ENCODE results near the gene PHOSPHO1.

PHOSPHO1 gene

GRCh38 chr17:49195751-49196150 lies 34.8 kb downstream of the PHOSPHO1 start:
- TF ChIP-seq CTCF (IDR thresholded peaks at IDR 0.05): no peak
- Histone ChIP-seq H3K4me3 (no peak overlapping the region), H3K36me3 (no peaks in the 10 kb centered on the region), H3K27me3 (no peaks in the 10 kb centered on the region), H3K27ac (no peak overlapping the region), H3K4me1 (peaks cover 0 to 15% (median 7%) of the 10 kb centered on the region in 4 donors), H3K9me3 (no peaks in the 10 kb centered on the region)
- DNase-seq: no peak
- intact Hi-C loops (cut with DNase I; ENCODE audit: low total_unique reads): no loop called here

GRCh38 chr17:49194297-49194607 lies 36.3 kb downstream of the PHOSPHO1 start:
- H3K36me3 ChIP-seq: no peaks in the 10 kb centered on the region
- peak overlapping the region; percentile 96 to 98 for H3K27ac ChIP-seq
- H3K9me3 ChIP-seq: no peaks in the 10 kb centered on the region
- no peak for TF ChIP-seq CTCF (IDR thresholded peaks at IDR 0.05)
- H3K27me3 ChIP-seq: no peaks in the 10 kb centered on the region
- intact Hi-C loops (cut with DNase I; ENCODE audit: low total_unique reads): no loop called here
- DNase-seq: no peak
- H3K4me1 ChIP-seq: peaks cover 0 to 15% (median 7%) of the 10 kb centered on the region in 4 donors
- H3K4me3 ChIP-seq: no peak overlapping the region

GRCh38 chr17:49193513-49194296 lies 36.9 kb downstream of the PHOSPHO1 start:
- intact Hi-C loops (cut with DNase I; ENCODE audit: low total_unique reads): no loop called here
- TF ChIP-seq CTCF (IDR thresholded peaks at IDR 0.05): no peak
- H3K27me3 ChIP-seq: no peaks in the 10 kb centered on the region
- H3K9me3 ChIP-seq: no peaks in the 10 kb centered on the region
- peak; percentile 62 to 77 for DNase-seq
- H3K27ac ChIP-seq: peak overlapping the region; percentile 96 to 98
- H3K4me1 ChIP-seq: peaks cover 0 to 15% (median 7%) of the 10 kb centered on the region in 4 donors
- H3K36me3 ChIP-seq: no peaks in the 10 kb centered on the region
- H3K4me3 ChIP-seq: peak overlapping the region; percentile 74 to 99

GRCh38 chr17:49191917-49192741 lies 38.5 kb downstream of the PHOSPHO1 start:
- peak overlapping the region; percentile 74 to 99 for H3K4me3 ChIP-seq
- intact Hi-C loops (cut with DNase I; ENCODE audit: low total_unique reads): no loop called here
- H3K27ac ChIP-seq: peak overlapping the region; percentile 96 to 98
- no peaks in the 10 kb centered on the region for H3K9me3 ChIP-seq
- peak in 1 of 2 experiments; percentile 20 for TF ChIP-seq CTCF (IDR thresholded peaks at IDR 0.05)
- H3K4me1 ChIP-seq: peaks cover 0 to 15% (median 7%) of the 10 kb centered on the region in 4 donors
- DNase-seq: peak; percentile 95 to 97
- H3K27me3 ChIP-seq: no peaks in the 10 kb centered on the region
- no peaks in the 10 kb centered on the region for H3K36me3 ChIP-seq

GRCh38 chr17:49191409-49191916 lies 39.1 kb downstream of the PHOSPHO1 start:
- intact Hi-C loops (cut with DNase I; ENCODE audit: low total_unique reads): no loop called here
- H3K36me3 ChIP-seq: no peaks in the 10 kb centered on the region

More at GRCh38 chr17:49191409-49191916, 39.1 kb downstream of the PHOSPHO1 start:
- DNase-seq: no peak
- Histone ChIP-seq H3K4me1 (peaks cover 0 to 15% (median 7%) of the 10 kb centered on the region in 4 donors), H3K27ac (peak overlapping the region; percentile 96 to 98), H3K9me3 (no peaks in the 10 kb centered on the region), H3K4me3 (peak overlapping the region; percentile 74 to 99), H3K27me3 (no peaks in the 10 kb centered on the region)
- no peak for TF ChIP-seq CTCF (IDR thresholded peaks at IDR 0.05)
